Neural cell (in vitro differentiated cells): ENCODE data around the gene ZBTB17. TPM values are rescaled to one million over a fixed set of nuclear protein-coding genes. Genes with fewer than 3 reads are reported as not detected.
"Not testable (repeated sequence)": the region's sequence is repeated elsewhere in the genome, so short reads cannot be mapped to it uniquely, and the experiment has no call there.

Experiments used
- H2AFZ ChIP-seq: fragments of 200-600, 300-800 bp; sonication (generic), shearing (Covaris generic); 2 replicates; pipeline ENCODE4 v1.6.0; 2014; ENCODE audit warnings: low read depth, mild to moderate bottlenecking, antibody characterized with exemption, low read length, moderate library complexity
- H3F3A ChIP-seq: fragments of 200-600 bp; shearing (Covaris generic); 2 replicates; pipeline ENCODE4 v1.6.1; 2016; ENCODE audit warnings: mild to moderate bottlenecking, moderate library complexity, mixed read lengths, antibody characterized with exemption, low read length; ENCODE audit not compliant: insufficient read depth, poor library complexity, severe bottlenecking
- H3K27ac ChIP-seq: fragments of 200-600, 300-800 bp; sonication (generic), shearing (Covaris generic); 2 replicates; pipeline ENCODE4 v1.5.1; 2014; ENCODE audit warnings: mild to moderate bottlenecking, low read length, moderate library complexity
- H3K27me3 ChIP-seq: fragments of 300-800, 200-600 bp; sonication (generic), shearing (Covaris generic); 2 replicates; pipeline ENCODE4 v1.6.0; 2014; ENCODE audit warnings: mild to moderate bottlenecking, low read depth, low read length, moderate library complexity; ENCODE audit not compliant: insufficient read depth
- H3K36me3 ChIP-seq: fragments of 300-800, 200-600 bp; sonication (generic), shearing (Covaris generic); 2 replicates; pipeline ENCODE4 v1.5.1; 2014; ENCODE audit warnings: mild to moderate bottlenecking, antibody characterized with exemption, low read length, moderate library complexity; ENCODE audit not compliant: insufficient read depth
- H3K4me2 ChIP-seq: fragments of 300-800, 200-600 bp; sonication (generic), shearing (Covaris generic); 2 replicates; pipeline ENCODE4 v1.6.0; 2014; ENCODE audit warnings: mild to moderate bottlenecking, low read length
- H3K4me3 ChIP-seq: fragments of 300-800, 200-600 bp; sonication (generic), shearing (Covaris generic); 2 replicates; pipeline ENCODE4 v1.5.1; 2014; ENCODE audit warnings: mild to moderate bottlenecking, low read length, moderate library complexity
- H3K79me2 ChIP-seq: fragments of 200-600 bp; shearing (Covaris generic); replicated peaks from 2 replicates; pipeline ENCODE4 v1.6.0; 2014; ENCODE audit warnings: mild to moderate bottlenecking, low read length, moderate library complexity; ENCODE audit not compliant: insufficient read depth
- H3K9ac ChIP-seq: fragments of 300-800, 200-600 bp; sonication (generic), shearing (Covaris generic); 2 replicates; pipeline ENCODE4 v1.6.1; 2016; ENCODE audit warnings: mild to moderate bottlenecking, low read length, mixed read lengths
- H3K9me2 ChIP-seq: fragments of 200-600 bp; shearing (Covaris generic); 2 replicates; pipeline ENCODE4 v1.6.1; 2016; ENCODE audit warnings: mild to moderate bottlenecking, low read length, mixed read lengths; ENCODE audit not compliant: insufficient read depth
- H3K9me3 ChIP-seq: fragments of 200-600, 300-800 bp; sonication (generic), shearing (Covaris generic); 2 replicates; pipeline ENCODE4 v1.6.1; 2016; ENCODE audit warnings: mild to moderate bottlenecking, mixed run types, low read length, moderate library complexity, mixed read lengths
- H4K20me1 ChIP-seq: fragments of 200-600 bp; shearing (Covaris generic); 2 replicates; pipeline ENCODE4 v1.6.1; 2016; ENCODE audit warnings: mild to moderate bottlenecking, mixed run types; ENCODE audit not compliant: insufficient read depth
- EP300 ChIP-seq: fragments of 450-650 bp; conservative IDR thresholded peaks from 2 replicates; pipeline ENCODE4 v1.6.1; 2014; ENCODE audit warnings: antibody characterized with exemption, mild to moderate bottlenecking, moderate library complexity; ENCODE audit not compliant: poor library complexity, severe bottlenecking
- EZH2 ChIP-seq: fragments of 200-600, 300-800 bp; shearing (Covaris generic), sonication (generic); IDR thresholded peaks from 2 replicates; pipeline ENCODE4 v1.6.1; 2014; ENCODE audit warnings: antibody characterized with exemption, low read length, borderline replicate concordance, mild to moderate bottlenecking; ENCODE audit not compliant: insufficient read depth, poor library complexity, severe bottlenecking
- MXI1 ChIP-seq: fragments of 450-650 bp; conservative IDR thresholded peaks from 2 replicates; pipeline ENCODE4 v1.6.1; 2014; ENCODE audit warnings: antibody characterized with exemption, mild to moderate bottlenecking; ENCODE audit not compliant: poor library complexity, severe bottlenecking
- POLR2AphosphoS5 ChIP-seq: IDR thresholded peaks from 2 replicates; pipeline ENCODE4 v1.6.1; 2012
- RAD21 ChIP-seq: fragments of 450-650 bp; conservative IDR thresholded peaks from 2 replicates; pipeline ENCODE4 v1.6.1; 2014; ENCODE audit warnings: antibody characterized with exemption, mild to moderate bottlenecking, moderate library complexity
- SMC3 ChIP-seq: fragments of 450-650 bp; conservative IDR thresholded peaks from 2 replicates; pipeline ENCODE4 v1.6.1; 2014; ENCODE audit warnings: antibody characterized with exemption, mild to moderate bottlenecking, moderate library complexity; ENCODE audit not compliant: poor library complexity
- TAF1 ChIP-seq: IDR thresholded peaks from 2 replicates; pipeline ENCODE4 v1.6.1; 2012; ENCODE audit warnings: low read depth
- polyA plus RNA-seq: library from polyadenylated mRNA; depleted of rRNA; stranded (reverse); fragments of >200 nt; gene quantifications from 2 replicates; pipeline ENCODE4 v1.2.3, GENCODE V29; 2014
- TF ChIP-seq, protein P1 (sequence below): fragments of 450-650 bp; IDR thresholded peaks from 2 replicates; pipeline ENCODE4 v1.5.1; 2014; ENCODE audit warnings: antibody characterized with exemption, mild to moderate bottlenecking, moderate library complexity; ENCODE audit not compliant: poor library complexity, severe bottlenecking
- TF ChIP-seq, protein P2 (sequence below): IDR thresholded peaks from 2 replicates; pipeline ENCODE4 v1.6.1; 2012; ENCODE audit warnings: borderline replicate concordance

Gene ZBTB17
- polyA plus RNA-seq, 1 donor from 2014 or later = 114 TPM

DNA sequence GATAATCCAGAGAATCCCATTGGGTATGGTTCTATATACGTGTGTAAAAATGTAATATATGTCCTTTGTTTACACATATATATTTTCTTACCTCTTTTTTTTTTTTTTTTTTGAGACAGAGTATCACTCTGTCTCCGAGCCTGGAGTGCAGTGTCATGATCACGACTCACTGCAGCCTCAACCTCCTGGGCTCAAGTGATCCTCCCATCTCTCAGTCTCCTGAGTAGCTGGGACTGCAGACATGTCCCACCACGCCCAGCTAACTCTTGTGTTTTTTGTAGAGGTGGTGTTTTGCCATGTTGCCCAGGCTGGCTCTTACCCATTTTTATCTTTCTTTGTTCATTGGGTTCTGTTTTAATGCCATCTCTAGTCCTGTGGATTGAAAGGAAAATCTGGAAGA, 59.5 kb downstream of the ZBTB17 start:
- H4K20me1 ChIP-seq = no peaks in the 10 kb centered on the region
- H3K27me3 ChIP-seq = no peaks in the 10 kb centered on the region
- no peak overlapping the region for H3K4me3 ChIP-seq
- peaks cover 16% of the 10 kb centered on the region for H3K79me2 ChIP-seq
- no peak overlapping the region for H3K4me2 ChIP-seq
- TF ChIP-seq EP300 (no peak), POLR2AphosphoS5 (no peak), TAF1 (no peak), SMC3 (no peak), MXI1 (no peak), RAD21 (no peak), EZH2 (no peak)
- TF ChIP-seq, protein P1, sequence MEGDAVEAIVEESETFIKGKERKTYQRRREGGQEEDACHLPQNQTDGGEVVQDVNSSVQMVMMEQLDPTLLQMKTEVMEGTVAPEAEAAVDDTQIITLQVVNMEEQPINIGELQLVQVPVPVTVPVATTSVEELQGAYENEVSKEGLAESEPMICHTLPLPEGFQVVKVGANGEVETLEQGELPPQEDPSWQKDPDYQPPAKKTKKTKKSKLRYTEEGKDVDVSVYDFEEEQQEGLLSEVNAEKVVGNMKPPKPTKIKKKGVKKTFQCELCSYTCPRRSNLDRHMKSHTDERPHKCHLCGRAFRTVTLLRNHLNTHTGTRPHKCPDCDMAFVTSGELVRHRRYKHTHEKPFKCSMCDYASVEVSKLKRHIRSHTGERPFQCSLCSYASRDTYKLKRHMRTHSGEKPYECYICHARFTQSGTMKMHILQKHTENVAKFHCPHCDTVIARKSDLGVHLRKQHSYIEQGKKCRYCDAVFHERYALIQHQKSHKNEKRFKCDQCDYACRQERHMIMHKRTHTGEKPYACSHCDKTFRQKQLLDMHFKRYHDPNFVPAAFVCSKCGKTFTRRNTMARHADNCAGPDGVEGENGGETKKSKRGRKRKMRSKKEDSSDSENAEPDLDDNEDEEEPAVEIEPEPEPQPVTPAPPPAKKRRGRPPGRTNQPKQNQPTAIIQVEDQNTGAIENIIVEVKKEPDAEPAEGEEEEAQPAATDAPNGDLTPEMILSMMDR = no peak
- TF ChIP-seq, protein P2, sequence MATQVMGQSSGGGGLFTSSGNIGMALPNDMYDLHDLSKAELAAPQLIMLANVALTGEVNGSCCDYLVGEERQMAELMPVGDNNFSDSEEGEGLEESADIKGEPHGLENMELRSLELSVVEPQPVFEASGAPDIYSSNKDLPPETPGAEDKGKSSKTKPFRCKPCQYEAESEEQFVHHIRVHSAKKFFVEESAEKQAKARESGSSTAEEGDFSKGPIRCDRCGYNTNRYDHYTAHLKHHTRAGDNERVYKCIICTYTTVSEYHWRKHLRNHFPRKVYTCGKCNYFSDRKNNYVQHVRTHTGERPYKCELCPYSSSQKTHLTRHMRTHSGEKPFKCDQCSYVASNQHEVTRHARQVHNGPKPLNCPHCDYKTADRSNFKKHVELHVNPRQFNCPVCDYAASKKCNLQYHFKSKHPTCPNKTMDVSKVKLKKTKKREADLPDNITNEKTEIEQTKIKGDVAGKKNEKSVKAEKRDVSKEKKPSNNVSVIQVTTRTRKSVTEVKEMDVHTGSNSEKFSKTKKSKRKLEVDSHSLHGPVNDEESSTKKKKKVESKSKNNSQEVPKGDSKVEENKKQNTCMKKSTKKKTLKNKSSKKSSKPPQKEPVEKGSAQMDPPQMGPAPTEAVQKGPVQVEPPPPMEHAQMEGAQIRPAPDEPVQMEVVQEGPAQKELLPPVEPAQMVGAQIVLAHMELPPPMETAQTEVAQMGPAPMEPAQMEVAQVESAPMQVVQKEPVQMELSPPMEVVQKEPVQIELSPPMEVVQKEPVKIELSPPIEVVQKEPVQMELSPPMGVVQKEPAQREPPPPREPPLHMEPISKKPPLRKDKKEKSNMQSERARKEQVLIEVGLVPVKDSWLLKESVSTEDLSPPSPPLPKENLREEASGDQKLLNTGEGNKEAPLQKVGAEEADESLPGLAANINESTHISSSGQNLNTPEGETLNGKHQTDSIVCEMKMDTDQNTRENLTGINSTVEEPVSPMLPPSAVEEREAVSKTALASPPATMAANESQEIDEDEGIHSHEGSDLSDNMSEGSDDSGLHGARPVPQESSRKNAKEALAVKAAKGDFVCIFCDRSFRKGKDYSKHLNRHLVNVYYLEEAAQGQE = no peak
- H2AFZ ChIP-seq = no peak overlapping the region
- H3K27ac ChIP-seq = no peak overlapping the region
- no peak overlapping the region for H3K9ac ChIP-seq
- H3K36me3 ChIP-seq = peaks cover 8% of the 10 kb centered on the region
- H3F3A ChIP-seq = no peaks in the 10 kb centered on the region
- H3K9me2 ChIP-seq = no peaks in the 10 kb centered on the region
- H3K9me3 ChIP-seq = no peaks in the 10 kb centered on the region

DNA sequence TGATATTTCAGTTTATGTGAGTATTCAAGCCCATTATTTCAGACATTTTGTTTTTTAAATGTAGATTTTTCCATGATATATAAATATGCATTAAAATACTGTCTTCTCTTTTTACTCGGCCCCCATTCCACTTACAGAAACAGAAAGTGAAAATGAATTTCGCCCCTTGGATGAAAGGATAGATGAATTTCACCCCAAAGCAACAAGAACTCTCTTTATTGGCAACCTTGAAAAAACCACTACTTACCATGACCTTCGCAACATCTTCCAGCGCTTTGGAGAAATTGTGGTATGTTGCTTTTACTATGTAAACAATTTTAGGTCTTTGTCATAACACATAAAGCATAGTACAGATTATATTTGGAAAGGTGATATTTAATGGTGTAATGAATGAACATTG, 59.9 kb downstream of the ZBTB17 start:
- H4K20me1 ChIP-seq = no peaks in the 10 kb centered on the region
- H3K9me3 ChIP-seq = no peaks in the 10 kb centered on the region
- H3F3A ChIP-seq = no peaks in the 10 kb centered on the region
- no peak for TF ChIP-seq SMC3
- TF ChIP-seq, protein P2 = no peak
- TF ChIP-seq, protein P1 = no peak
- no peak for TF ChIP-seq POLR2AphosphoS5
- TF ChIP-seq MXI1 = no peak
- TF ChIP-seq EP300 = no peak
- no peak for TF ChIP-seq EZH2
- TF ChIP-seq TAF1 = no peak
- H3K9me2 ChIP-seq = no peaks in the 10 kb centered on the region
- peaks cover 8% of the 10 kb centered on the region for H3K36me3 ChIP-seq
- no peak overlapping the region for H2AFZ ChIP-seq
- H3K79me2 ChIP-seq = peaks cover 16% of the 10 kb centered on the region
- no peak overlapping the region for H3K27ac ChIP-seq
- no peak overlapping the region for H3K4me3 ChIP-seq
- H3K9ac ChIP-seq = no peak overlapping the region
- no peaks in the 10 kb centered on the region for H3K27me3 ChIP-seq
- no peak overlapping the region for H3K4me2 ChIP-seq

GRCh38 chr1:15913607-15914006, 62.3 kb downstream of the ZBTB17 start:
- not testable (repeated sequence) for H3K4me2 ChIP-seq, H3K36me3 ChIP-seq, H3K27ac ChIP-seq, H3K9ac ChIP-seq, H4K20me1 ChIP-seq, H3K9me2 ChIP-seq, H2AFZ ChIP-seq, H3F3A ChIP-seq, H3K27me3 ChIP-seq, H3K9me3 ChIP-seq, H3K4me3 ChIP-seq
- peaks cover 26% of the 10 kb centered on the region for H3K79me2 ChIP-seq
